ENCODE data around the gene DNPEP. TPM values are rescaled to one million over a fixed set of nuclear protein-coding genes. Genes with fewer than 3 reads are reported as not detected.

Gene DNPEP
- total RNA-seq, 3 donors from 2014 or later (not counting 1 experiment from before 2014, with no cell fraction given), result 97.8 to 112 (median 103) TPM

- peak in 2 of 3 donors; percentile 47 to 58 for ATAC-seq
- Mint-ChIP-seq H3K27me3 (ENCODE audit: low read depth in 2 of 2) (peaks cover 61 to 86% of the 10 kb centered on the region in 2 donors), H3K4me3 (no peak overlapping the region), H3K36me3 (peaks cover 13% of the 10 kb centered on the region), H3K27ac (no peak overlapping the region), H3K4me1 (no peaks in the 10 kb centered on the region), H3K9me3 (peaks cover 4 to 6% of the 10 kb centered on the region in 2 donors)
- Histone ChIP-seq H3K9me3 (ENCODE audit: control insufficient read depth, insufficient read depth, low read length) (peaks cover 2% of the 10 kb centered on the region), H3K36me3 (ENCODE audit: control insufficient read depth, insufficient read depth, low read length) (no peaks in the 10 kb centered on the region), H3K4me1 (ENCODE audit: control insufficient read depth, insufficient read depth, low read length) (no peaks in the 10 kb centered on the region), H3K4me3 (ENCODE audit: low read length) (no peak overlapping the region), H3K27ac (ENCODE audit: low read length) (no peak overlapping the region), H3K27me3 (ENCODE audit: control insufficient read depth, insufficient read depth, low read length) (peaks cover 26% of the 10 kb centered on the region)
- DNase-seq, result peak in 1 of 2 donors; percentile 47
- intact Hi-C loops (cut with micrococcal nuclease), result no loop called here
- whole genome bisulfite sequencing (ENCODE audit: insufficient coverage), result 21% methylated on average over 39 of the region's 39 CpGs
- no peak for TF ChIP-seq CTCF (IDR thresholded peaks at IDR 0.05)
These were observed 56.0 kb downstream of the DNPEP start for GRCh38 chr2:219331560-219332213.

- ATAC-seq, result no peak
- WGBS (ENCODE audit: insufficient coverage), result 58% methylated on average over 2 of the region's 2 CpGs
- peaks cover 42 to 65% of the 10 kb centered on the region in 2 donors for H3K27me3 Mint-ChIP-seq (ENCODE audit: low read depth in 2 of 2)
- Histone ChIP-seq H3K4me1 (ENCODE audit: control insufficient read depth, insufficient read depth, low read length) (no peaks in the 10 kb centered on the region), H3K36me3 (ENCODE audit: control insufficient read depth, insufficient read depth, low read length) (no peaks in the 10 kb centered on the region), H3K27ac (ENCODE audit: low read length) (no peak overlapping the region), H3K4me3 (ENCODE audit: low read length) (no peak overlapping the region), H3K27me3 (ENCODE audit: control insufficient read depth, insufficient read depth, low read length) (peaks cover 18% of the 10 kb centered on the region), H3K9me3 (ENCODE audit: control insufficient read depth, insufficient read depth, low read length) (no peaks in the 10 kb centered on the region)
- no peak overlapping the region for H3K4me3 Mint-ChIP-seq
- no peak for TF ChIP-seq CTCF (IDR thresholded peaks at IDR 0.05)
- no peaks in the 10 kb centered on the region for H3K36me3 Mint-ChIP-seq
- intact Hi-C loops (cut with micrococcal nuclease), result no loop called here
- no peak overlapping the region for H3K27ac Mint-ChIP-seq
- DNase-seq, result no peak
- H3K4me1 Mint-ChIP-seq, result no peaks in the 10 kb centered on the region
- peaks cover 0 to 2% of the 10 kb centered on the region in 2 donors for H3K9me3 Mint-ChIP-seq
These were observed 60.0 kb downstream of the DNPEP start for GRCh38 chr2:219327719-219328118.

GRCh38 chr2:219325657-219326315, 61.9 kb downstream of the DNPEP start:
- no peak for ATAC-seq
- no peak for TF ChIP-seq CTCF (IDR thresholded peaks at IDR 0.05)
- H3K9me3 ChIP-seq (ENCODE audit: control insufficient read depth, insufficient read depth, low read length), result no peaks in the 10 kb centered on the region
- Mint-ChIP-seq H3K9me3 (no peaks in the 10 kb centered on the region), H3K27ac (no peak overlapping the region), H3K36me3 (no peaks in the 10 kb centered on the region), H3K4me1 (no peaks in the 10 kb centered on the region), H3K4me3 (no peak overlapping the region), H3K27me3 (ENCODE audit: low read depth in 2 of 2) (peaks cover 38 to 61% of the 10 kb centered on the region in 2 donors)
- intact Hi-C loops (cut with micrococcal nuclease), result no loop called here
- no peaks in the 10 kb centered on the region for H3K36me3 ChIP-seq (ENCODE audit: control insufficient read depth, insufficient read depth, low read length)
- no peak for DNase-seq
- peaks cover 4% of the 10 kb centered on the region for H3K27me3 ChIP-seq (ENCODE audit: control insufficient read depth, insufficient read depth, low read length)
- no peak overlapping the region for H3K4me3 ChIP-seq (ENCODE audit: low read length)
- 52% methylated on average over 9 of the region's 9 CpGs for WGBS (ENCODE audit: insufficient coverage)
- H3K27ac ChIP-seq (ENCODE audit: low read length), result no peak overlapping the region
- H3K4me1 ChIP-seq (ENCODE audit: control insufficient read depth, insufficient read depth, low read length), result peaks cover under 1% of the 10 kb centered on the region

All from natural killer cell (primary cell).